GM10248 (cell line): ENCODE data around the gene SMYD3.

Experiments
- CTCF ChIA-PET: fragments of 300-600 bp; sonication (Branson Sonifier 250); formaldehyde crosslinking; extraction: SDS; loops from one replicate; lab custom pipeline; 2021; ENCODE audit warnings: antibody characterized with exemption; lab: Yijun Ruan, JAX
- POLR2A ChIA-PET: fragments of 350-650 bp; sonication (Branson Sonifier 250); formaldehyde crosslinking; extraction: SDS; loops from one replicate; lab custom pipeline; 2020; ENCODE audit warnings: antibody characterized with exemption; lab: Yijun Ruan, JAX
- DNase-seq: peaks from one replicate; pipeline ENCODE4 v3.0.0; 2012; ENCODE audit errors: extremely low spot score
- CTCF ChIP-seq: IDR thresholded peaks from 2 replicates; pipeline ENCODE4 v1.5.1; 2012; ENCODE audit warnings: mild to moderate bottlenecking, low read depth; ENCODE audit errors: extremely low read depth, missing control alignments, control extremely low read depth

SMYD3 gene

GRCh38 chr1:246182149-246182851 is 324.8 kb downstream of the SMYD3 start:
- POLR2A ChIA-PET = no interaction called here
- DNase-seq = no peak
- TF ChIP-seq CTCF = no peak
- CTCF ChIA-PET = no interaction called here

- POLR2A ChIA-PET = no interaction called here
- CTCF ChIA-PET = no interaction called here
- no peak for DNase-seq
- TF ChIP-seq CTCF = no peak
Measured at GRCh38 chr1:246181241-246181640, 325.8 kb downstream of the SMYD3 start.

- DNase-seq = no peak
- TF ChIP-seq CTCF = no peak
- ChIA-PET POLR2A (no interaction called here), CTCF (no interaction called here)
Measured at GRCh38 chr1:246179401-246179800, 327.7 kb downstream of the SMYD3 start.

DNA sequence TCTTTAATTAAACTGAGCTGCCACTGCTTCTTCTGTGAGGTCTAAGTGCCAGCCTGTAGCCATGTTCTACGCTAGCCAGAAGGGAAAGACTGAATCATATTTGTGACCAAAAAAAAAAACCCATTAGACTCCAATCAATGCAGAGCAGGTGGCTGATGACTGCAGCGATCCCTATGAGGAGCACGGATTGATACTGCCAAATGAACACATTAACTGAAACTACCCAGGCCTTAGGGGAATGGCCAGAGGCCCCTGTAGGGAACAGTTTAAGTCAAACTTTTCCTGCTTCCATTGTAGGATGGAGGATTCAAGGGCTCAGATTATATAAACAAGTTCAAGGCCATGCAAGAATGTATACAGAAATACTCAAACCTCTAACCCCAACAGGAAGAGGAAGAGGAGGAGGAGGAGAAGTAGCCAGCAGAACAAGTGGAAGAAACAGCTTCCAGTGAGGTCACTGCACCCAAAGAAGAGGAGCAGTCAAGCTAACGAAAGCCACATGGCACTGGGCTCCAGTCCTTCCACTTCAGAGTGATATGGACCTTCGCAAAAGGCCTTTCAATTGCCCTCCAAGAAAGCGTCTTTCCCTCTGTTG is 328.3 kb downstream of the SMYD3 start:
- no peak for DNase-seq
- CTCF ChIA-PET = no interaction called here
- TF ChIP-seq CTCF = no peak
- POLR2A ChIA-PET = no interaction called here

DNA sequence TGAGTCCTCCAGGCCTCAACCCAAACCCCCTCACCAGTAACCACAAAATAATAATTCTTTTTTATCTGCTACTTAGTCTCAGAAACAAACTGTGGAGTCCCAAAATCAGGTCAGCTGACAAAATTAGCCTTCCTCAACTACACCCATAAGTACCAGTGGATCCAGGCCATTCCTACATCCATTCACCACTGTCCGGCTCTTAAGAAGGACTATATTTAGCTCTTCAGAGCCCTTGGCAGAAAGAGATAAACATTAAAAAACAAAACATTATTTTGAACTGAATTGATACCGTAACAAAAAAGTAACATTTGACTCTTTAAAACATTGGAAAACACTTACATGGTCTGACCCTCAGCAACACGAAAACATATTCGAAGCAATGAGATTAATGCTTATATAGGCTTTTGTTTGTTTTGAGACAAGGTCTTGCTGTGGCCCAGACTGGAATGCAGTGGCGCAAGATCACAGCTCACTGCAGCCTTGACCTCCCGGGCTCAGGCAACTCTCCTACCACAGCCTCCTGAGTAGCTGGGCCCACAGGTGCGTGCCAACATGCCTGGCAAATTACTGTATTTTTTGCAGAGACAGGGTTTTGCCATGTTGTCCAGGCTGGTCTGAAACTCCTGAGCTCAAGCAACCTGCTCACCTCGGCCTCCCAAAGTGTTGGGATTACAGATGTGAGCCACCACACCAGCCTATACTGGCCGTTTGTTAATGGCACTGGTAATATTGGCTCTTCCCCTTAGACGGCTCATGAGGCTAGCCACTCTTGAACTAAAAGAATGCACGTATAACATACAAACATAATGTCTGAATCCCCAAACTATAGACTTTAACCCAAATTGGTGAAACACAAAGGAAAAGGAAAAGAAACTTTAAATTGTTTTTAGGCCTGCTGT is 330.7 kb downstream of the SMYD3 start:
- POLR2A ChIA-PET = no interaction called here
- TF ChIP-seq CTCF = no peak
- CTCF ChIA-PET = interaction anchor here (1.3 kb wide), 1 partner anchor 11 kb away, joined by 4 read pairs; no protein-coding TSS in a partner anchor
- no peak for DNase-seq

DNA sequence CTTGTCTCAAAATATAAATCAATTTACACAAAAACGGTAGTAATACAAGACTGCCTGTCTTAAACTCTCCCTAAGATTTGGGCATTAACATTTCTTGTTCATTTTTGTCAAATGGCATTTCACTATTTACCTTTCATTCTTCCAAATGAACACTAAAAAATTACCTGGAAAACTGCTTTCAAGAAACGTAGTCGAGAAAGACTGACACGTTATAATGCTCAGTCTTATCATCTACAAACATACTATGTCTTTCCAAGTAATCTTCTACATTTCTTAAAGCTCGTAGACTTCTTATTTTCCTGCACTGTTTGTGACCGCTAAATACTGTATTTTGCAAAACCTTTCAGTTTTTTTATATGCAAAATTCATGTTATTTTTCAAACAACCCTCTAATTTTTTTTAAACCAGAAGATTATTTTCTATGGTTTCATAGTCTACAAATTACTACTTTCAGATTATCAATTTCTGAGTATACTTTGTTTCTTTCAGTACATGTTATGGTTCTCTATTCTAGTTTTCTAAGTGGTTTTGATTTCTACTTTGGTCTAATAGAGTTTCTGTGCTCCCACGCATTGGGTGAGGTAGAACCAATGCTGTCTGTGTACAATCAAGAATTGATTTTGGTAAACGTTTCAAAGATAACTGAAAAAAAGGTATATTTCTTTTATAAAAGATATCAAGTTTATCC is 336.4 kb downstream of the SMYD3 start:
- peak; percentile 32 for DNase-seq
- ChIA-PET POLR2A (no interaction called here), CTCF (no interaction called here)
- no peak for TF ChIP-seq CTCF
